NK-92 (cell line): Measurements from ENCODE around the gene EML3.
"Not testable (repeated sequence)": the region's sequence is repeated elsewhere in the genome, so short reads cannot be mapped to it uniquely, and the experiment has no call there.

Experiments
- DNase-seq: peaks from one replicate; lab custom pipeline; 2025; ENCODE audit not compliant: unreplicated experiment; lab: John Stamatoyannopoulos, UW

EML3 gene

DNA sequence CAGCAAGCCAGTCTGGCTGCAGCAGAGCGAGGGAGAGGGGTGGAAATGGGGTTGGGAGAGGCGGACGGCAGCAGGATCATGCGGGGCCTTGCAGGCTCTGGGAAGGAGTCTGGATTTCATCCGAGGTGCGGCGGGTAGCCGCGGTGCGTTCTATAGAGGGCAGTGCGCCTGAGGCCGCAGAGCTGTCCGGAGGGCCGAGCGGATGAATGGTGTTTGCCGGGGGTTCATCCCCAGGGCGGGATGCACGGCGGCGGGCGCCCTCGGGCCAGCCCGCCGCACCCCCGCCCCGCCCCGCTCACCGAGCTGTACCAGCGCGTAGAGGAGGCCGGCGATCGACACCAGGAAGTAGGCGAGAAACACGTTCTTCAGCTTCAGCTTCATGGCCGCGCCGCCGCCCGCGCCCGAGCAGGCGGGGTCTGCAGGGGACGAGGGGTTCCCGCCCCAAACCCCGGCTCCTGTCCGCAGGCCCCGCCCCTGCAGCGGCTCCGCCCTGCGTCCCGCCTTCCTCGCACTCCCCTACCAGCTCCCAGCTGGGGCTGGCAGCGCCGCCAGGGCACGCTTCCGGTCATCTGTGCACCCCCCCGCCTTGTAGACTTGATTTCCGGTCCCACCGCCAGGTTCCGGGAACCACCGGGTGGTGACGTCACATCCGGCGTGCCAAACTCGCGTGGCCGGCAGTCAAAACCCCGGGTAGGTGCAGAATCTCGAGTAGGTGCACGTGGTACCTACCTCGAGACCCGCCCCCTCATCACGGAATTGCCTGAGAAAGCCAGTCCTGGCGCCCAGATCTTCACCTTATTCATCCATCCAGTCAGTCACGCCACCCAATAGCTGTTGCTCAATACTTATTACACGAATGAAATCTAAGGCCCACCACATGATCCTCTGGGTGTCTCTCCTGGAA is 9.2 kb upstream of the EML3 start, which contains the start of gene B3GAT3:
B3GAT3 (minus strand) TSS at position 420 of the 904 bp plus-strand sequence; CDS start at position 381, 39 bp downstream.
- DNase-seq = peak; percentile 71

DNA sequence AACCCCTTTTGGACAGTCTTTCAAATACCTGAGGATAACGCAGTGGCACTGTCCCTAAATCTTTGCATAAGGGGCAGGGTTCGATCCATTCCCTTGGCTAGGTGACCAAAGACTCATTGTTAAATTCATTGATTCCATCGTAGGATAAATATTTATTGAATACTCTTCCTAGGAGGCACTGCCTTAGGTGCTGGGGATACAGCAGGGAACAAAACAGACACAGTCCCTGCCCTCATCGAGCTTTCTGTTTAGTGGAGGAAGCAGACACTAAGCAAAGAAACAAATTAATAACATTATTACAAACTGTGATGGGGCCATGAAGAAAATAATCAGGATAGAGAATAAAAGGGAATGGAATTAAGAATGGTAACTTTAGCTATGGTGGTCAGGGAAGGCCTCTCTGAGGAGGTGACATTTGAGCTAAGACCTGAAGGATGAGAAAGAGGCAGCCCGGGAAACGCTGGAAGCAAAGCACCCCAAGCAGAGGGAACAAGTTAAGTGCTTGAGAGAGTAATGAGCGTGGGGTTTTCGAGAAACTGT is 8.5 kb upstream of the EML3 start:
- DNase-seq = no peak

DNA sequence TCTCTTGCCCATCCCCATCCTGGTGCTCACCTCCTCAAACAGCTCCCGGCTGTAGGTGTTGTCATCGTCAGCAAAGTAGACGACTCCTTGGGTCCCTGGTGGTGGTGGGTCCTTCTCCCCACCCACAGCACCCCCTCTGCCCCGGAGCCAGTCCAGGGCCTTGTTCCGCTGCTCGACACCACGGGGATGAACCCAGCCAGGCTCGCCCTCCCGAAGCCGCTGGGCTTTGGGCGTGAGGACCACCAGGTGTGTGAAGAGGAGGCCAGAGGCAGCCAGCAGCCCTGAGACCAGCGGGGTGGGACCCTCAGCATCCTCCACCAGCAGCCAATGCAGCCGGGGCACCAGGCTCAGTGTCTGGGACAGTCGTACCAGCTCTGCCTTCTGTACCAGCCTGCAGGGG is 4.4 kb upstream of the EML3 start:
- DNase-seq = not testable (repeated sequence)

DNA sequence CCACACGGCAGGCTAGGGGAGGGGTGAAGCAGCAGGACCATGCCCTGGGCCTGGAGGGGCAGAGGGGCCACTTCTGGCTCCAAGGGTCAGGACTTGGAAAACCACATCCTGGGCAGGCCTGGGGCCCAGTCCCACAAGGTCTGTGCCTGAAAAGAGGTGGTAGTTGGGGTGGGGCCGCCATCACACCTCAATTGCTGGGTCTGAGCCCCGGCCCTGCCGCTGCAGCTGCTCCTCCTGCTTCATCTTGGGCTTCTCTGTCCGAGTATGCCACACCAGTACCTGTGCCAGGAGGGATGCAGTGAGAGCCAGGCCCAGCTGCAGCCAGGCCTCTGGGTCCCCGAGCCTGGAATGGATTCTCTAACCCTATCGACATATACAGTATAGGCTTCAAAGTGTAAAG is 2.9 kb upstream of the EML3 start:
- DNase-seq = no peak

DNA sequence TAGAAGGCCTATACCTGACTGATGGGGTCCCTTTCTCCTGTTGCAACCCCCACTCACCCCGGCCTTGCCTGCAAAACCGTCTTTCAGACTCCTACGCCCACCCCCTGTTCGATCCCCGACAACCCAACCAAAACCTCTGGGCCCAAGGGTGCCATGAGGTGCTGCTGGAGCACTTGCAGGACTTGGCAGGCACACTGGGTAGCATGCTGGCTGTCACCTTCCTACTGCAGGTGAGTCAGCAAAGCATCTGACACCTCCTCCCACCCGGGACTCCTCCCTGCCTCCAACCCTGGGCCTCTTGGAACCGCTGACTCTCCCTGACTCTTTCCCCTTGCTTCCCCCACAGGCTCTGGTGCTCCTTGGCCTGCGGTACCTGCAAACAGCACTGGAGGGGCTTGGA is 1.7 kb upstream of the EML3 start:
- DNase-seq = no peak

DNA sequence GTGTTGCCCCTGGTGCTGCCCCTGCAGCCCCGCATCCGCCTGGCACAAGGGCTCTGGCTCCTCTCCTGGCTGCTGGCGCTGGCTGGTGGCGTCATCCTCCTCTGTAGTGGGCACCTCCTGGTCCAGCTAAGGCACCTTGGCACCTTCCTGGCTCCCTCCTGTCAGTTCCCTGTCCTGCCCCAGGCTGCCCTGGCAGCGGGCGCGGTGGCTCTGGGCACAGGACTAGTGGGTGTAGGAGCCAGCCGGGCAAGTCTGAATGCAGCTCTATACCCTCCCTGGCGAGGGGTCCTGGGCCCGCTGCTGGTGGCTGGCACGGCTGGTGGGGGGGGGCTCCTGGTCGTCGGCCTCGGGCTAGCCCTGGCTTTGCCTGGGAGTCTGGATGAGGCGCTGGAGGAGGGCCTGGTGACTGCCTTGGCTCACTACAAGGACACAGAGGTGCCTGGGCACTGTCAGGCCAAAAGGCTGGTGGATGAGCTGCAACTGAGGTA is 760 bp upstream of the EML3 start:
- DNase-seq = no peak

DNA sequence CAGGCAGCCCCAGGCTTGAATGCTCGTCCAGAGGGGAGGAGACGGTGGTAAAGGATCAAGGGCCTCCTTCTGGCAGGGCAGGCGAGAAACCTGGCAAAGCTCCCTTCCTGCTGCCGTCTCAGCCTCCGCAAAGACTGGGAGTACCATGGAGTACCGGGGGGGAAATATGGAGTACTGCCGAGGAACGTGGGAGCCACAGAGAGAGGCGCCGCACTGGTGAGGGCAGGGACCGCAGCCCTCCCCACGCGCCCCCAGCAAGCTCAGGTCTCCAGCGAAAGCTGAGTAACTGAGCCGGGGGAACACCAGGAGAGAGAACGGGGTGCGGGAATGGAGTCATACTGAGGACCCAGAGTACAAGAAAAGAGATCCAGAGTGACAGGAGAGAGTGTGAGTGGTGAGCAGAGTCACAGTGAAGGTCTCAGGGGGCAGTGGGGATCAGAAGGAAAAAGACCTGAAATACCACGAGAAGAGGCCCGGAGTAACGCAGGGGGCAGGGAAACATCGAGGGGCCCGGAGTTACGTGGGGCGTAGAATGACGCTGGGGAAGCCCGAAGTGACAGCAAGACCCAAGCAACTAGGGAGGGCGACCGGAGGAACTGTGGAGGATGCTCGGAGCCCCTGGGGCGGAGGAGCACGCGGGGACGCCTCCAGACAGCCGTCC is 740 bp downstream of the EML3 start:
- DNase-seq = no peak

DNA sequence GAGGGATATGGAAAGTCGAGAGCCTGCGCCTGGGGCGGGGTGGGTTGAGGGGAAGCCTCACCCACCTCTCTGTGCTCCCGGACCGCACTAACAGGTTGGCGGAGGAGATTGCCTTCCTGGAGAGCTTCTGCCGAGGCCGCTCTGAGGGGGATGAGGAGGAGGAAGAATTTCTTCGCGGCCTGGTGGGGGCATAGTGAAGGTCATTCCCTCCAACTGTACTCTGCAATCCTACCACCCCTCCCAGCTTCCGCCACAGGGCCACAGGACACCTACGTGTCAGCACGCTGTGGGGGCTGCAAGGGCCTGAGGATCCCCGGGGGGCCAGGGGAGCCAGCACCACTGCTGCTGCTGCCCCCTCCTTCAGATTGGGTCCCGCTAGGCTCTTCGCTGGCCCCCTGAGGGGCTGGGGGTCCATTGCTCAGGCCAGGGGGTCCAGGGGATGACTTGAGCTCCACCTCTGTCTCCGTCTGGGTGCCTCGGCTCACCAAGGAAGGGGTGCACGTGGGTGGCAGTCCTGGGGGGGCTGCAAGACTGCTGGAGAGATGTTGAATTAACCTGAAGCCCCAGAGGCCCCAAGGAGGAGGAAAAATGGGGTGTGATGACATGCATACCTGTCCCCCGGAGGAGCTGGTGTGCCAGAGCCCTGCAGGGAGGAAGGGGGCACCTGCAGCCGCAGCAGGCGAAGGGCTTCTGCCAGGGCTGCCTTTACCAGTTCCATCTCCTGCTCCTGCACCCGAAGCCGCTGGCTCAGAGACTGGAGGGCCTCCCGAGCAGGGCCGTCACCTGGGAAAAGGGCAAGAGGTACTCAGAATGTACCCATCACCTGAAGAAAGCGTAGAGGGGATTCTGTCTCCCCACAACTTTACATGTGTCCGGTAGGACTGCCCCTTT is 1.5 kb downstream of the EML3 start:
- no peak for DNase-seq

DNA sequence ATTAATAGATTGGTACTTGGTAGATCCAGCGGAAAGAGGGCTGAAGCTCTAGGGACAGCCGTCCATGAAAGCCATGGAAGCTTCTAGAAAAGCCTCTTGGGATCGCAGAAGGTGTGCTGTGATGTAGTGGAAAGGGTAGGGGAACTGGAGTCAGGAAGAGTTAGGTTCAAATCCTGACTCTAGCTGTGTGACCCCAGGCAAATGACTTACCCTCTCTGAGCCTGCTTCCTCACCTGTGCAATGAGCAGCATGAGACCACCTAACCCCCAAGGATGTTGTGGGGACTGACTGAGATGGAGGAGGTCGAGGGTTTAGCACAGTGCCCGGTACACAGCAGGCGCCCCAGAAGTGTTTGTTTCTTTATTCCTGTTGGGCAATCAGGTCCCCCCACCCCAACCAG is 2.2 kb downstream of the EML3 start:
- no peak for DNase-seq

DNA sequence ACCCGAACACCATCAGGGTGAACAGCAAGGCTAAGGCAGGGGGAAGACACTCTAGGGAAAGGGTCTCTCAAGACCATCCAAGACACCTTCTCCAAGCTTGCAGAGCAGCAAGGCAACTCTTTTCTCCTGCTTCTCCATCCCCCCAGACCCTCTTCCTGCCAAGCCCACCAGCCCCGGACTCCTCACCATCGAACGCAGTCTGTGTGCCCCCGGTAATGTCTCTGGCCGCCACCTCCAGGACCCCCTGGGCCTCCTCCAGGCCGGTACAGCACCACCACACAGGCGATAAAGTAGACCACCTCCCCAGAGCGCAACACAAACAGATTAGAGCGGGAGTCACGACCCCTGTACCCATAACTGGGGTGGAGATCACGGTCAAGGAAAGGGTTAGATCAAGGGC is 3.8 kb downstream of the EML3 start:
- no peak for DNase-seq

DNA sequence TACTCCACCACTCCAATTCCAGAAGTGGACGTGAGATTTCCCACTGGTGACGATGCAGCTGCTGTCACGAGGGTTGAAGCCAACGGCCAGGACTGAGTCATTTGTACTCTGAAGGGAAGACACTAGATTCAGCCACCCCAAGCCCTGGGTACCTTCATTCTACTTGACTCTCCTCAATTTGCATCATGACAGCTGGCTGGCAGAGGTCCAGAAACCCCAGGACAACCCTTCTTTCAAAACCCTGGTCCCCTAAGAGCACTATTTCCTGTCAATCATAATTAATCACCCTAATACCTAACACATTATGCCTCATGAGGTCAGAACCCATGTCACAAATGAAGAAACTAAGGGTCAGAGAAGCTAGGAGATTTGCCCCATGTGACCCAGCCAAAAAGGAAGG is 4.9 kb downstream of the EML3 start:
- DNase-seq = no peak

DNA sequence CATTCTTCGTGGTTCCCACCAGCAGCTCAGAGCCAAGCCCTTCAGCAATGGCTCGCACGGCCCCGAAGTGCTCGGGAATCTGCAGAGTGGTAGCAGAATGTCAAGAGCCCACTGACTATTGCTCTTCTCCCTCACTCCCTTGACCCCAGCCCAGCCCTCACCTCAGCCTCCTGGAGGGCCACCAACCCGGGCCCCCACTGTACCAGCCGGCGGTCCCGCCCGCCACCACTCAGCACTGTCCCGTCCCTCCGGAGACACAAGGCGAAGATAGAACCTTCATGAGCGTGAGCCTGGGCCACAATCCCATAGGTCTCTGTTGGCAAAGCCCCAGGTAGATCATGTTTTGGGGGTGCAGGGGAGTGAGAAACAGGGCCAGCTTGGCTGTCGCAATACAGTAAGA is 6.7 kb downstream of the EML3 start:
- no peak for DNase-seq

DNA sequence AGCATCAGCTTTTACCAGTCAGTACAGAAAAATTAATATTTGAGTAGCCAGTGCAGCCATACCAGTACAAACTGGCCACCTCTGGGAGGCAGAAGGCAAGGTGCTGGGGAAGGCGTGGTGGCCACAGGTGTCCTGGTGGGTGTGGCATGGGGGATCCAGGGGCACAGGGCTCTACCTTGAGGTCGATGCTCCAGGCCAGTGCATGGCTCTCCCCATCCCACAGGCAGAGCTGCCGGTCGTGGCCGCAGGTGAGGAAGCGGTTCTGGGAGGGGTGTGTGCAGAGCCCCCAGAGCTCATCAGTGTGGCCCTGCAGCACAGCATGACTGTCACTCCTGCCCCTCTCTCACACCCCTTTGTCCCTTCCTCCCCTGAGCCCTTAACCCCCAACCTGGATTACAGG is 7.1 kb downstream of the EML3 start:
- no peak for DNase-seq

DNA sequence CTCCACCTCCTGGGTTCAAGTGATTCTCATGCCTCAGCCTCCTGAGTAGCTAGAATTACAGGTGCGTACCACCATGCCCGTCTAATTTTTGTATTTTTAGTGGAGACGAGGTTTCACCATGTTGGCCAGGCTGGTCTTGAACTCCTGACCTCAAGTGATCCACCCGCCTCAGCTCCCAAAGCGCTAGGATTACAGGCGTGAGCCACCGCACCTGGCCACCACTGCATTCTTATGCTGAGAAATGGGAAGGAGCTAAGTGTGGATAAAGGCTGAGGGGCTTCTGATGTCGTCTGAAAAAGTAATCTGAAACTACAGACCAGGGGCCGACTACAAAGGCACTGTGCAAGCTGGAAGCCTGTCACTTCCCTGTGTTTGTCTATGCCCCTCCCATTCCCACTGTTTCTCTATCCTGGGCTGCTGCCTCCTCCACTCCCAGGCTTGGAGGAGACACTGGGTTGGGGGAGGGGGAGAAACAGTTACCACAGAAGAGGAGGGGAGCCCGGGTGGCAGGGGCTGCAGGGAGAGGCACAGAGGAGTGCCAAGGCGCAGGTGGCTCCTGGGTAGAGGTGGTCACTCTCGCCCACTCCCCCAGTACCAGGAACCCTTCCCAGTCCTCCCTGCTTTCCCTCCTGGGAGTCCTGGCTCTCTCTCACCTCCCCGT is 8.0 kb downstream of the EML3 start:
- no peak for DNase-seq

DNA sequence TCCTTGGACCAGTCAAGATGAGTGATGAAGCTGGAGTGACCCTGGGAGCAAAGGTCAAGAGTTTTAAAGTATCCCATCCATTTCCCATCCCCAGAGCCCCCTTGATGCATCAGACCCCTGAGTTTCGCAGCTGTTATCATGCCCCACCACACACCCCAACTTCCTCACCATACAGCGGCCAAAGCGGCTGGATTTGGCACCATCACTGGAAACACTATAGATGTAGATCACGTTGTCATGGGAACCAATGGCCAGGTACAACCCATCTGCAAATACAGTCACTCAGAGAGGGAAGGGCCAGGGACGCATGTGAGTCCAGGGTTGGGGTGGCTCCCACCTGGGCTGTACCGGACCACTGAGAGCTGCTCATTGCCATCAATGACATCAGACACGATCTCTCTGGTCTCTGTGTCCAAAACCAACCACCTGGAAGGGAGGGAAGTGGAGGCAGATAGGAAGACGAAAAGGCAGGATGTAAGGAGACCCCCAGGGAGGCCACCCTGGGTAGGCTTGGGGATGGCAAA is 8.7 kb downstream of the EML3 start:
- no peak for DNase-seq

DNA sequence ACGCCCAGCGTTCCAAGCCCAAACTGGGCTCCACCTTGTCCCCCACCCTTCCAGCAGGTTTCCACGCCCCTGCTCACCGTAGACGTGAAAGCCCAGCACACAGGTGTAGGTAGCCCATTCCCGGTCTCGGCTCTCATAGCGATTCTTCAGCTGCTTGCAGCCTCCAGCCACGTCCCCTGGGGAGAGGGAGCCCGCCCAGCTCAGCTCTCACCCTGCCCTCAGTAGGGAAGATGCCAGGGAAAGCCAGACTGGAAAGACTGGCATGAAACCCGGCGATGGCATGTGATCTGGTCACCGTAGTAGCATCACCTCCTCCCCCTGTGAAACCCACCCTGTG is 9.5 kb downstream of the EML3 start:
- DNase-seq = no peak

DNA sequence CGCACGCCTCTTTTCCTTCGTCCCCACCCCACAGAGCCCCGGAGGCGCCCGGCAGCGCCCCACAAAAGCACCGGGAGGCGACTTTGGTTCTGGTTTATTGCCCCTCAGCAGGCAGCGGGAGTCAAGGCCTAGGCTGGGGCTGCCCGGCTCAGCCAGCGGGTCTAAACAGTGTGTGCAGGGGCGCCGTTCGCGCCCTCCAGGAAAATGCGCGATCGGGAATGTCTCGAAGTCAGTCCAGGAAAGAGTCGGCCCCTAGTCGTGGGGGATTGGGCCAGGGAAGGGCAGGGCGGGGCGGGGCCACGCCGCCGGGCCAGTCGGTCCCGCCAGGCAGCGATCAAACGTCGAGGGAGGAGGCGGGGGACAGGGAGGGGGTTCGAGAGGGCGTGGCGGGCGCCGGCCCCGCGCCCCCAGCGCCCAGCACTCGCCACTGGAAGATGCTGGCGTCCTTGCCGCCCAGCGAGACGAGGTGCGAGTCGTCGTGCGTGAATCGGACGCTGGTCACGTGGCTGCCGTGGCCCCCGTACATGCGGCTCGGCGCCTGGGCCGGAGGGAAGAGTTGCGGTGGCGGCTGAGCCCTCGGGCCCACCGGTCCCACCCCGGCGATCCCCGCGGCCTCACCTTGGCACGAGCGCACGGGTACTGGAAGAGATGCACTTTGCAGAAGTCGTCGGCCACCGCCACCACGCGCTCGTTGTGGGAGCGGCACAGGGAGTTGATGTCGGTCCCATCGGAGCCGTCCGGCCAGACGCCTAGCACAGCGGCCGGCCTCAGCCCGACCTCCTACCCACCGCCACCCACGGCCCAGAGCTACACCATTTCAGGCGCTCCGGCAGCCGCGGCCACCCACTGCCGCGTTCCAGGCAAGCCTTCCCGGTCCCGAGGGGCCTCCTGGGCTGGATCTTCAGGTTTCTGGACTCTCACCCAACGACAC is 10.2 kb downstream of the EML3 start:
- DNase-seq = no peak

DNA sequence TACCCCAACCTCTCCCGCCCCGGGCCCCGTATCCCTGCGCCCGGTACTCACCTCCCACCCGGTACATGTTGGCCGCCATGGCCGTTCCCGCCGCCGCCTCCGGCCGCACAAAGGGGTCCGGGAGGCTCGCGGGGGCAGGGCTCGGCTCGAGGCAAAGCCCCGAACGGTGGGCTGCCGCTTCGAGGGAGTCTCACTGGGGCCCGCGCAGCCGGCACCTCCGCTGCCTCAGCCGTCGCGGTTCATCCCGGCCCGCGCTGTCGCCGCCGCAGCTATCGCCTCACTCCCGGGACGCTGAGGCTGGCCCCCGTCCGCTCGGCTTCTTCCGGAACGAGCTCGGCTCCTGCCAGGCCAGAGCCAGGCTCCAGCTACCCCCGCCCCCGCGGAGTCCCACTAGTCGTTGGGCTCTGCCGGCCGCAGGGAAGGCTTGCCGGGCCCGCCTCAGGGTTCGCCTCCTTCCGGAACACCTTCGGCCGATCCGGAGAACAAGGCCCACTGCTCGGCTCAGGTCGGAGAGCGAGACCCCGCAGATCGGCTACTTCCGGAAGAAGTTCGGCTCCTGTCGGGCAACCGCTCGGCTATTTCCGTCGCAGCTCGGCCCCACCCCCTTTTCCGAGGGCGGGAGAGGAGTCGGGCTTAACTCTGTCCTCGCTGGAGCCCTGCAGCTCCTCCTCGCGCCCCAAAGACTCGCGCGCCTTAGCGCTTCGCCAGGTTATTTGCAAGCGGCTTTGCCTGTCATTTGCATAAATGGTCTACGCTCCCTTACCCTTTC is 11.0 kb downstream of the EML3 start, which contains the start of gene MTA2:
MTA2 (minus strand) TSS at position 494 of the 769 bp plus-strand sequence; CDS start at position 79, 415 bp downstream.
- peak; percentile 81 for DNase-seq

DNA sequence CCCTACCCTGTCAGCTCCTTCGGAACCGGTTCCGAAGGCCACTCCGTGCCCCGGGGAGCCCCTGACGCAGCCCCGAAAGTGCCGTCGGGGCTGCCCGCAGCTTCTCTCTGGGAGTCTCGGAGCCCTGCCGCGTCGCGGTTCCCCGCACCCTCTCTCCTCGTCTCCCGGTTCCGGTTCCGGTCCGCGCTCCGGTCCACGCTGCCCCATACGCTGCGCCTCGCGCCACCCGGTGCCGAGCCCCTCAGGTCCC is 11.5 kb downstream of the EML3 start:
- no peak for DNase-seq
